ENCODE results near the gene RIPOR3. TPM values are rescaled to one million over a fixed set of nuclear protein-coding genes. Genes with fewer than 3 reads are reported as not detected.

Gene RIPOR3
- total RNA-seq, 1 donor from 2014 or later = 5.1 TPM

DNA sequence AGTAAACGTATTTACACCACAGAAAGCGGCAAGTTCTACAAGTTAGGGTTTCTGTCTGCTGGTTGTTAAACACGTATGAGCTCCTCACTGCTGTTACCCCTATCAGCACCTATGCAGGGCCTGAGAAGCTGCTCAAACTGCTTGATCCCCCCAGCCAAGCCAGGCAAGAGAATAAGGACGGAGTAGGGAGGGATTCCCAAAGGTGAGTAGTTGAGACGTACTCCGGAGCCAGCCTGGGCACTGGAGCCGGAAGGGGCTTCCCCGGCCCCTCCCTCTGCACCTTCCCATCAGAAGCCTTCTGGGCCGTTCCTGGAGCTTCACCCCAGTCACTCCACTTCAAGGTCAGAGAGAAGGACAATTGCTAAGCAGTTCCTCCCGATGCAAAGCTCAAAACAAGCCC is 58.0 kb downstream of the RIPOR3 start:
- peaks cover 30% of the 10 kb centered on the region for H3K4me1 Mint-ChIP-seq (ENCODE audit: unreplicated experiment)
- H3K9me3 Mint-ChIP-seq = no peaks in the 10 kb centered on the region
- no peak for DNase-seq (ENCODE audit: extremely low spot score, unreplicated experiment)
- no peaks in the 10 kb centered on the region for H3K36me3 Mint-ChIP-seq
- TF ChIP-seq, protein P1, sequence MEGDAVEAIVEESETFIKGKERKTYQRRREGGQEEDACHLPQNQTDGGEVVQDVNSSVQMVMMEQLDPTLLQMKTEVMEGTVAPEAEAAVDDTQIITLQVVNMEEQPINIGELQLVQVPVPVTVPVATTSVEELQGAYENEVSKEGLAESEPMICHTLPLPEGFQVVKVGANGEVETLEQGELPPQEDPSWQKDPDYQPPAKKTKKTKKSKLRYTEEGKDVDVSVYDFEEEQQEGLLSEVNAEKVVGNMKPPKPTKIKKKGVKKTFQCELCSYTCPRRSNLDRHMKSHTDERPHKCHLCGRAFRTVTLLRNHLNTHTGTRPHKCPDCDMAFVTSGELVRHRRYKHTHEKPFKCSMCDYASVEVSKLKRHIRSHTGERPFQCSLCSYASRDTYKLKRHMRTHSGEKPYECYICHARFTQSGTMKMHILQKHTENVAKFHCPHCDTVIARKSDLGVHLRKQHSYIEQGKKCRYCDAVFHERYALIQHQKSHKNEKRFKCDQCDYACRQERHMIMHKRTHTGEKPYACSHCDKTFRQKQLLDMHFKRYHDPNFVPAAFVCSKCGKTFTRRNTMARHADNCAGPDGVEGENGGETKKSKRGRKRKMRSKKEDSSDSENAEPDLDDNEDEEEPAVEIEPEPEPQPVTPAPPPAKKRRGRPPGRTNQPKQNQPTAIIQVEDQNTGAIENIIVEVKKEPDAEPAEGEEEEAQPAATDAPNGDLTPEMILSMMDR (conservative IDR thresholded peaks at IDR 0.05) = no peak
- no peaks in the 10 kb centered on the region for H3K27me3 Mint-ChIP-seq
- H3K27ac Mint-ChIP-seq = no peak overlapping the region
- H3K4me3 Mint-ChIP-seq = no peak overlapping the region

DNA sequence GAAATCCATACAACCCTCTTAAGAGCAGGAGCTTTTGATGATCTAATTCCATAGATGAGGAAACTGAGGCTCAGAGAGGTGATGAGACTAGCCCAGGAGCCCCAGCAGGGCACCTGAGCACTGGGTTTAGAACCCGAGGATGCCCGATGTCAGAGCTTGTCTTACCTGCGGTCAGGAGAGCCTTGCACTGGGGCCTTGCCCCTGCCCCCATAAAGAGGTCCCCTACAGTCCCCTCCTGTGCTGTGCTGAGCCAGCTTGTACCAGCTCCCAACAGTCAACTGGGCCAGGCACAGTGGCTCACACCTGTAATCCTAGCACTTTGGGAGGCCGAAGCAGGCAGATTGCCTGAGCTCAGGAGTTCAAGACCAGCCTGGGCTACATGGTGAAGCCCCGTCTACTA is 58.6 kb downstream of the RIPOR3 start:
- H3K9me3 Mint-ChIP-seq = no peaks in the 10 kb centered on the region
- H3K4me3 Mint-ChIP-seq = no peak overlapping the region
- H3K27ac Mint-ChIP-seq = no peak overlapping the region
- H3K36me3 Mint-ChIP-seq = no peaks in the 10 kb centered on the region
- no peaks in the 10 kb centered on the region for H3K27me3 Mint-ChIP-seq
- no peak for DNase-seq (ENCODE audit: extremely low spot score, unreplicated experiment)
- H3K4me1 Mint-ChIP-seq (ENCODE audit: unreplicated experiment) = peaks cover 34% of the 10 kb centered on the region
- TF ChIP-seq, protein P1 (conservative IDR thresholded peaks at IDR 0.05) = no peak

DNA sequence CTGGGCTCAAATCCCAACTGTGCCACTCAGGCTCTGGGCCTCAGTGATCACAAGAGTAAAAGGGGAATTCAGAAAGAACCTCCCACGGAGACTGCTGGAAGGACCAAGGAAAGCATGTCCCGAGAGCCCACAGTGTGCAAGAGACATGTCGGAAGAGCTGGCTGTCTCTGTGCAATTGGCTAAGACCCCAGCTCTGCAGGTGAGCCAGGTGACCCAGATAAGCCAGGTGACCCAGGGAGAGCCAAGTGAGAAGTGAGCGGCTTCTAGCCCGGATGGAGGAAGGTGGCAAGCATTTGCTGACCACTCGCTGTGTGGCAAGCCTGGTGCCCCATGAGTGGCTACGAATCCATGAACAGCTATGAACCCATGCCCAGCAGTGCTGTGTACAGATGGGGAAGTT is 59.1 kb downstream of the RIPOR3 start:
- TF ChIP-seq, protein P1 (conservative IDR thresholded peaks at IDR 0.05) = no peak
- no peak for DNase-seq (ENCODE audit: extremely low spot score, unreplicated experiment)
- H3K4me3 Mint-ChIP-seq = no peak overlapping the region
- H3K4me1 Mint-ChIP-seq (ENCODE audit: unreplicated experiment) = peaks cover 31% of the 10 kb centered on the region
- no peaks in the 10 kb centered on the region for H3K27me3 Mint-ChIP-seq
- H3K9me3 Mint-ChIP-seq = no peaks in the 10 kb centered on the region
- no peaks in the 10 kb centered on the region for H3K36me3 Mint-ChIP-seq
- no peak overlapping the region for H3K27ac Mint-ChIP-seq

DNA sequence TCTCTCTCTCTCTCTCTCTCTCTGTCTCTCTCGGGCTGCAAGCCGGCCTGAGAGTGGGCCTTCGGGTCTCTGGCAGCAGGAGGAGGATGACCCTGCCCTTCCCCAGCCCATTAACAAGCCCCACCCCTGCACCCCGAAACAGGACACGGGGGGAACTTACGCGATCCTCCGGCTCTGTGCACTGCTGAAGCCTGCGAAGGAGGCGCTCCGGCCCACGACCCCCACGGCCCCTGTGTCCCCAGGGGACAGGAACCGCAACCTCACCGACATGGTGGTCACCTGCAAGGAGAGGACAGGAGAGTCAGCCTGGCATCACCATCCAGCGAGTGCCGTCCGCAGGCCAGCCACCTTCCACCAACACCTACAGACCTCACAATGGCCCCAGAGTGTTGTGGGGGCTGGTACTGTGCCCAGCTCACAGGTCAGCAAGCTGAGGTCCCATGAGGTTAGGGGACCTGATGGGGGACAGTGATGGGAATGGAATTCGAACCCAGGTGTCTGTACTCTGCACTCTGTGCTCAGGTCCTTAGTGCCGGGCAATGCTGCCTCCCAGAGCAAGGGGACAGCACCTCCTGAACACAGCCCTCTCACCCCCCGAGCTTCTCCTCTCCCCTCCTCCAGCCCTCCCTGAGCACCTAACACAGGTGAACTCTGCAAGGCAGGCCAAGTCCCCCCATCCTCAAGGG is 60.6 kb downstream of the RIPOR3 start:
- TF ChIP-seq, protein P1 (conservative IDR thresholded peaks at IDR 0.05) = no peak
- Mint-ChIP-seq H3K4me3 (no peak overlapping the region), H3K4me1 (ENCODE audit: unreplicated experiment) (peaks cover 18% of the 10 kb centered on the region), H3K27me3 (no peaks in the 10 kb centered on the region), H3K27ac (no peak overlapping the region), H3K36me3 (no peaks in the 10 kb centered on the region), H3K9me3 (no peaks in the 10 kb centered on the region)
- no peak for DNase-seq (ENCODE audit: extremely low spot score, unreplicated experiment)

DNA sequence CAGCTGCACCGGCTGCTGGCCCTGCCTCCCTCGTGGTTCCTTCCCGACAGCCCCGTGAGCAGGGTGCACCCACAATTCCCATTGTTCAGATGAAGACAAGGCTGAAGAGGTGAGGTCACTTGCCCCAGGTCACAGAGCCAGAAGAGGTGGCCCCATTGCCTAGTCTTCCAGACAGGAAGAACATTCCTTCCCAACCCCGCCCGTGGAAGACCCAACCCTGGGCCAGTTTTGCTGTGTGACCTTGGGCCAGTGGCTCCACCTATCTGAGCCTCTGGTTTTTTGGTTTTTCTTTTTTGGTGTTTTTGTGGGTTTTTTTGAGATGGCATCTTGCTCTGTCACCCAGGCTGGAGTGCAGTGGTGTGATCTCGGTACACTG is 61.7 kb downstream of the RIPOR3 start:
- H3K27me3 Mint-ChIP-seq = no peaks in the 10 kb centered on the region

More for the DNA sequence above, 61.7 kb downstream of the RIPOR3 start:
- TF ChIP-seq, protein P1 (conservative IDR thresholded peaks at IDR 0.05) = no peak
- no peak overlapping the region for H3K4me3 Mint-ChIP-seq
- H3K4me1 Mint-ChIP-seq (ENCODE audit: unreplicated experiment) = peaks cover 18% of the 10 kb centered on the region
- no peak for DNase-seq (ENCODE audit: extremely low spot score, unreplicated experiment)
- H3K27ac Mint-ChIP-seq = no peak overlapping the region
- H3K36me3 Mint-ChIP-seq = no peaks in the 10 kb centered on the region
- no peaks in the 10 kb centered on the region for H3K9me3 Mint-ChIP-seq

Measured in type B pancreatic cell (in vitro differentiated cells).